Peyer's patch (tissue), 4 donors: ENCODE data around the gene GORASP1.

Experiments used
- CTCF ChIP-seq, 6 experiments: fragments of 450-650 bp in 4 of 6; fragments of 200-600 bp in 2 of 6; sonication (generic) in 1 of 6; IDR thresholded peaks; one replicate each; pipeline ENCODE4 v1.5.1; 2017 to 2019; ENCODE audit warnings: antibody characterized with exemption in 6 of 6, mild to moderate bottlenecking in 3 of 6, moderate library complexity in 1 of 6
- POLR2A ChIP-seq, 2 donors: fragments of 450-650 bp; IDR thresholded peaks; one replicate each; pipeline ENCODE4 v1.5.1; 2017; ENCODE audit warnings: antibody characterized with exemption in 2 of 2, mild to moderate bottlenecking in 2 of 2, moderate library complexity in 2 of 2

DNA sequence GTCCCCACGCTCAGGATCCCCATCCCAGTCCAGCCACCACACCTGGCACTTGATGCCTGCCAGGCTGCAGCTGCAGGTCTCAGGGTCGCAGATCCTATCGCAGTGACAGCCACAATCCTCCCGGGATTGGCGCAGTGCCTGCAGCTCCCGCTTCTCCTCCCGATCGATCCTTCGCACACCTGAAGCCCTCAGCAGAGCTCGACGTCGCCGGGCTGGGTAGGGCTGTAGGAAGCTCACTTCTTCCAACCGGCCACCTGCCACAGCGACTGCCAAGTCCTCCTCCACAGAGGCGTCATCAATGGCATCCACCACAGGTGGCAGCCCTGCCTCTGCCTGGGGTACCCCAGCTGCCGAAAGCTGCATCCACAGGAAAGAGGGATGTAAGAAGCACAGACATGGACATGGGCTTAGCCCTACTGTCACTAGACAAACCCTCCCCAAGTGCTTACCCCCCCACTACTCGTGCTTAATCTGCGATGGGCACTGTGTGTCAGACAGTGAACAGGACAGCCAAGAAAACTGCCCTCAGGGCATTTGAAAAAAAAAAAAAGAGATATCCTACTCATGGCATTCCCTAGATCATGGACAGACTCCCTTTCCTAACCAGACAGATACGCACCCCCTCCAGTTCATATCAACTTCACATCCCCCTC lies 36.8 kb upstream of the GORASP1 start:
- no peak for TF ChIP-seq CTCF (IDR thresholded peaks at IDR 0.05)
- no peak for TF ChIP-seq POLR2A (IDR thresholded peaks at IDR 0.05)
